H1 (cell line): ENCODE data around the gene ABI3BP. TPM values are rescaled to one million over a fixed set of nuclear protein-coding genes. Genes with fewer than 3 reads are reported as not detected.
A peak's percentile ranks its signal among the peaks of the same experiment; 100 is the strongest.

Experiments
- CTCF ChIA-PET: fragments of 300-600 bp; sonication (Branson Sonifier 250); formaldehyde crosslinking; loops from one replicate; lab custom pipeline; 2021; ENCODE audit not compliant: partially characterized antibody; lab: Charles Lee
- POLR2A ChIA-PET: fragments of 300-600 bp; sonication (Branson Sonifier 250); formaldehyde crosslinking; loops from one replicate; lab custom pipeline; 2021; ENCODE audit warnings: inconsistent platforms; ENCODE audit not compliant: partially characterized antibody; lab: Charles Lee
- DNase-seq, 2 experiments: peaks; one replicate each; pipeline versions ENCODE4 v3.0.0 to v3.0.0-alpha.2; 2010 to 2022; ENCODE audit warnings: low spot score in 2 of 2, low read depth in 1 of 2, mixed read lengths in 1 of 2
- FAIRE-seq: peaks from 2 replicates; lab custom pipeline; 2011; peaks lifted over from hg19 to GRCh38; lab: Jason Lieb, UNC
- H2AFZ ChIP-seq: 2 replicates; pipeline ENCODE4 v1.8.1; 2012; ENCODE audit warnings: low read length, inconsistent platforms
- H2AK5ac ChIP-seq: 2 replicates; pipeline ENCODE4 v1.6.1; 2013; ENCODE audit warnings: low read depth, low read length
- H2BK120ac ChIP-seq: replicated peaks from 2 replicates; pipeline ENCODE3; 2013; ENCODE audit warnings: low read depth, low read length, inconsistent platforms
- H2BK12ac ChIP-seq: 2 replicates; pipeline ENCODE4 v1.6.1; 2013; ENCODE audit warnings: low read depth, low read length
- H2BK15ac ChIP-seq: 2 replicates; pipeline ENCODE4 v1.6.1; 2013; ENCODE audit warnings: low read length
- H2BK20ac ChIP-seq: 2 replicates; pipeline ENCODE4 v1.6.1; 2013; ENCODE audit warnings: low read length
- H2BK5ac ChIP-seq: 2 replicates; pipeline ENCODE4 v1.6.1; 2013; ENCODE audit warnings: low read depth, low read length
- H3K14ac ChIP-seq: 2 replicates; pipeline ENCODE4 v1.6.1; 2013; ENCODE audit warnings: inconsistent platforms; ENCODE audit not compliant: insufficient read length
- H3K18ac ChIP-seq: 2 replicates; pipeline ENCODE4 v1.6.1; 2013; ENCODE audit warnings: low read length; ENCODE audit errors: extremely low read depth
- H3K23ac ChIP-seq: 2 replicates; pipeline ENCODE4 v1.6.1; 2013; ENCODE audit warnings: inconsistent platforms; ENCODE audit not compliant: insufficient read length
- H3K23me2 ChIP-seq: 2 replicates; pipeline ENCODE4 v1.6.1; 2013; ENCODE audit warnings: low read depth, low read length
- H3K27ac ChIP-seq: 2 replicates; pipeline ENCODE4 v1.6.1; 2011; ENCODE audit warnings: low read depth, low read length, inconsistent platforms
- H3K27me3 ChIP-seq, 4 experiments: replicated peaks in 1 of 4; 1 replicate in 1 of 4; 2 replicates in 3 of 4; pipeline versions ENCODE4 v1.6.1 to v1.8.1; 2011 to 2013; ENCODE audit warnings: low read length in 3 of 4, mild to moderate bottlenecking in 3 of 4, inconsistent platforms in 2 of 4, mixed read lengths in 2 of 4, moderate library complexity in 1 of 4; ENCODE audit not compliant: control insufficient read depth in 3 of 4, insufficient read depth in 3 of 4; ENCODE audit errors: extremely low read depth in 1 of 4
- H3K36me3 ChIP-seq, 4 experiments: 2 replicates each; pipeline versions ENCODE4 v1.6.1 to v1.8.1; 2011 to 2013; ENCODE audit warnings: mild to moderate bottlenecking in 4 of 4, low read length in 3 of 4, moderate library complexity in 2 of 4, control low read depth in 1 of 4, inconsistent platforms in 1 of 4; ENCODE audit not compliant: insufficient read depth in 4 of 4, control insufficient read depth in 2 of 4
- H3K4ac ChIP-seq: replicated peaks from 2 replicates; pipeline ENCODE3; 2013; ENCODE audit warnings: low read length, low read depth, mixed read lengths, inconsistent platforms; ENCODE audit not compliant: insufficient read length
- H3K4me1 ChIP-seq, 4 experiments: replicated peaks in 1 of 4; 1 replicate in 1 of 4; 2 replicates in 3 of 4; pipeline versions ENCODE4 v1.6.1 to v1.8.1; 2011 to 2013; ENCODE audit warnings: low read length in 3 of 4, inconsistent platforms in 2 of 4, mixed read lengths in 1 of 4; ENCODE audit not compliant: insufficient read depth in 4 of 4, control insufficient read depth in 3 of 4
- H3K4me2 ChIP-seq, 2 experiments: 2 replicates each; pipeline versions ENCODE4 v1.6.1 to v1.8.1; 2011 to 2013; ENCODE audit warnings: low read depth in 2 of 2, low read length in 2 of 2, control low read depth in 1 of 2, inconsistent platforms in 1 of 2, mild to moderate bottlenecking in 1 of 2; ENCODE audit not compliant: insufficient read depth in 1 of 2
- H3K4me3 ChIP-seq, 4 experiments: fragments of 200-600, 300-600 bp in 1 of 4; sonication (generic), shearing (Covaris generic), sonication (Bioruptor Twin) in 1 of 4; 2 replicates each; pipeline versions ENCODE4 v1.5.1 to v1.8.1; 2011 to 2016; ENCODE audit warnings: low read length in 4 of 4, low read depth in 3 of 4, control low read depth in 2 of 4, inconsistent platforms in 2 of 4, mild to moderate bottlenecking in 2 of 4, mixed read lengths in 1 of 4, moderate library complexity in 1 of 4; ENCODE audit not compliant: insufficient read depth in 2 of 4; ENCODE audit errors: extremely low read depth in 1 of 4
- H3K56ac ChIP-seq: replicated peaks from 2 replicates; pipeline ENCODE3; 2013; ENCODE audit warnings: low read depth, mild to moderate bottlenecking, mixed read lengths, low read length, inconsistent platforms; ENCODE audit not compliant: insufficient read length
- H3K79me1 ChIP-seq: 2 replicates; pipeline ENCODE4 v1.6.1; 2013; ENCODE audit warnings: low read depth, low read length, control low read depth
- H3K79me2 ChIP-seq, 2 experiments: 2 replicates each; pipeline versions ENCODE4 v1.6.1 to v1.8.1; 2012 to 2013; ENCODE audit warnings: low read length in 2 of 2, mild to moderate bottlenecking in 2 of 2, inconsistent platforms in 1 of 2; ENCODE audit not compliant: insufficient read depth in 2 of 2, control insufficient read depth in 1 of 2
- H3K9ac ChIP-seq, 4 experiments: replicated peaks in 1 of 4; 1 replicate in 1 of 4; 2 replicates in 3 of 4; pipeline versions ENCODE4 v1.6.1 to v1.8.1; 2011 to 2013; ENCODE audit warnings: low read depth in 3 of 4, low read length in 3 of 4, control low read depth in 2 of 4, mild to moderate bottlenecking in 2 of 4, moderate library complexity in 2 of 4, inconsistent platforms in 1 of 4; ENCODE audit errors: extremely low read depth in 1 of 4
- H3K9me3 ChIP-seq, 2 experiments: 2 replicates each; pipeline versions ENCODE4 v1.6.1 to v1.8.1; 2012 to 2013; ENCODE audit warnings: mild to moderate bottlenecking in 2 of 2, moderate library complexity in 2 of 2, control low read depth in 1 of 2, inconsistent platforms in 1 of 2, low read depth in 1 of 2, low read length in 1 of 2, mixed read lengths in 1 of 2; ENCODE audit not compliant: insufficient read depth in 2 of 2
- H4K20me1 ChIP-seq, 2 experiments: replicated peaks in 1 of 2; 2 replicates each; pipeline versions ENCODE3 to v1.8.1; 2011 to 2013; ENCODE audit warnings: inconsistent platforms in 2 of 2, low read length in 2 of 2, mild to moderate bottlenecking in 1 of 2; ENCODE audit not compliant: insufficient read depth in 2 of 2, control insufficient read depth in 1 of 2
- H4K5ac ChIP-seq: 2 replicates; pipeline ENCODE4 v1.6.1; 2013; ENCODE audit warnings: low read length, low read depth, mixed read lengths, inconsistent platforms; ENCODE audit not compliant: insufficient read length
- H4K8ac ChIP-seq: 2 replicates; pipeline ENCODE4 v1.8.0; 2013; ENCODE audit warnings: mild to moderate bottlenecking, moderate library complexity, low read length, inconsistent platforms; ENCODE audit not compliant: insufficient read depth; ENCODE audit errors: extremely low read depth
- H4K91ac ChIP-seq: replicated peaks from 2 replicates; pipeline ENCODE3; 2013; ENCODE audit warnings: low read length, mixed read lengths, inconsistent platforms; ENCODE audit not compliant: insufficient read length
- ASH2L ChIP-seq: fragments of 200-600, 300-600 bp; sonication (generic); IDR thresholded peaks from one replicate; pipeline ENCODE4 v1.7.1; 2017; ENCODE audit warnings: low read length
- BACH1 ChIP-seq: IDR thresholded peaks from 2 replicates; pipeline ENCODE4 v1.6.1; 2012; ENCODE audit warnings: low read length, improper control_type of control experiment
- EP300 ChIP-seq, 2 experiments: IDR thresholded peaks; 1 replicate in 1 of 2; 2 replicates in 1 of 2; pipeline ENCODE4 v1.6.1; 2011 to 2012; ENCODE audit warnings: low read depth in 2 of 2, low read length in 2 of 2, mild to moderate bottlenecking in 2 of 2, borderline replicate concordance in 1 of 2, inconsistent platforms in 1 of 2, moderate library complexity in 1 of 2
- GTF2F1 ChIP-seq: IDR thresholded peaks from 2 replicates; pipeline ENCODE4 v1.6.1; 2012; ENCODE audit warnings: low read depth, low read length, improper control_type of control experiment, borderline replicate concordance
- HDAC6 ChIP-seq: IDR thresholded peaks from one replicate; pipeline ENCODE4 v1.7.1; 2012; ENCODE audit warnings: low read depth, mild to moderate bottlenecking, inconsistent platforms, low read length, moderate library complexity
- SIN3A ChIP-seq, 2 experiments: IDR thresholded peaks in 1 of 2; conservative IDR thresholded peaks in 1 of 2; 2 replicates each; pipeline ENCODE4 v1.6.1; 2011 to 2012; ENCODE audit warnings: low read length in 2 of 2, improper control_type of control experiment in 1 of 2, low read depth in 1 of 2, mild to moderate bottlenecking in 1 of 2
- SIRT6 ChIP-seq: IDR thresholded peaks from one replicate; pipeline ENCODE4 v1.7.1; 2012; ENCODE audit warnings: low read length, inconsistent platforms
- SIX5 ChIP-seq: IDR thresholded peaks from 2 replicates; pipeline ENCODE4 v1.6.1; 2011; ENCODE audit warnings: mild to moderate bottlenecking, low read depth, low read length
- TAF1 ChIP-seq: IDR thresholded peaks from 2 replicates; pipeline ENCODE4 v1.6.1; 2011; ENCODE audit warnings: mild to moderate bottlenecking, low read depth, low read length
- WGBS, 2 experiments: shearing (Covaris generic) in 1 of 2; methylation state at CpG; one replicate each; pipeline versions ENCODE4 v1.1.6 to v1.1.7; 2013 to 2015; ENCODE audit warnings: low lambda C conversion rate in 2 of 2, mixed read lengths in 2 of 2, inconsistent platforms in 1 of 2, low coverage in 1 of 2, missing lambda C conversion rate in 1 of 2; ENCODE audit not compliant: insufficient replicate concordance in 2 of 2, insufficient coverage in 1 of 2, insufficient read length in 1 of 2; ENCODE audit errors: extremely low coverage in 1 of 2, missing lambda C conversion rate in 1 of 2; 5-methylcytosine and 5-hydroxymethylcytosine counted together
- polyA plus RNA-seq, 7 experiments: library from polyadenylated mRNA; depleted of rRNA in 3 of 7; stranded (reverse) in 5 of 7; unstranded in 2 of 7; fragments of >200 nt in 5 of 7; fragments of 200-250 nt in 2 of 7; gene quantifications; 1 replicate in 5 of 7; 2 replicates in 1 of 7; 4 replicates in 1 of 7; pipeline versions ENCODE4 v1.2.1 to v1.2.3, GENCODE V29; 2011 to 2013; ENCODE audit warnings: missing spikeins in 2 of 7, mixed read lengths in 2 of 7
- total RNA-seq: library from RNA; stranded (reverse); fragmentation: NEBNext Ultra II Directional; extraction: Animal tissue kit (Norgen Biotek cat#: 25700); gene quantifications from 2 replicates; pipeline ENCODE4 v1.2.1, GENCODE V29; 2021
- TF ChIP-seq, protein P1 (sequence below), 3 experiments: IDR thresholded peaks; 1 replicate in 2 of 3; 2 replicates in 1 of 3; pipeline versions ENCODE4 v1.5.1 to v1.6.1; 2011; ENCODE audit warnings: low read length in 3 of 3, mild to moderate bottlenecking in 3 of 3, inconsistent platforms in 2 of 3, low read depth in 1 of 3, moderate library complexity in 1 of 3; ENCODE audit not compliant: insufficient read depth in 1 of 3; ENCODE audit errors: control extremely low read depth in 1 of 3

The ABI3BP gene
- total and polyA plus RNA-seq, 2 of the 8 experiments (the other 6 are each of a cell fraction or from before 2014, with no cell fraction given) = 0.08 to 0.32 TPM

DNA sequence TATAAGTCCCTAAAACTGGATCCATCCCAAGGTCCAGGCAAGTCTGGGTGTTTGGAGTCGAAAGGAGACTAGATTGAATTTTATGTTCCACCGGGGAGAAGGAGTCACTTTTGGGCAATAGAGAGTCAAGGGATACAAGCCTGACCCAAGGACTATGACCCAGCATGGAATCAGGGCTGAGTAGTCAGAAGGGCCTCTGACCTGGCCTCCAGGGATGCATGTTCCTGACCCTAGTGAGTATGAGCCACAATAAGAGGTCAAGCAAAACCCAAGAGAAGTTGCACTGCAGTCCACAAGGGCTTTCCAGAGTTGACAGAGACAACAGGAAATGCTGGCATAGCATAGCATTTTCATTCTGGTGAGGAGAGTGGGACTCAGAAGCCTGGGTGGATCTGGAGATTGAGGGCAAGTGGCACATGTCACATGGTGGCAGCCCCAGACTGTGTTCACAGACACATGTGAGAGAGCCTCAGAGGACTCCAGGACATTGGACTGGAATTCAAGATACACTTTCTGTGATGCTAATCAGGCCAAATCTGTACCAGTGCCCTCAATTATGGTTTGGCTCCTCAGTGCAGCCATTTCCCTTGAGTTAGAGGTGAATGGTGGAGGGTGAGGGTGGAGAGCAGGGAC lies 217.0 kb downstream of the ABI3BP start:
- H3K4me2 ChIP-seq = no peak overlapping the region
- H3K27me3 ChIP-seq = peaks cover 0 to 1% (median 0%) of the 10 kb centered on the region in 4 experiments; a peak in 1 of 7 replicates
- H2AK5ac ChIP-seq = no peak overlapping the region
- H4K91ac ChIP-seq = no peak overlapping the region
- H3K9me3 ChIP-seq = no peaks in the 10 kb centered on the region
- H3K56ac ChIP-seq = no peak overlapping the region
- H2BK120ac ChIP-seq = no peak overlapping the region
- H3K79me2 ChIP-seq = no peaks in the 10 kb centered on the region
- H3K14ac ChIP-seq = no peak overlapping the region
- H3K79me1 ChIP-seq = no peaks in the 10 kb centered on the region
- no peak overlapping the region for H3K9ac ChIP-seq
- no peak overlapping the region for H3K18ac ChIP-seq
- H2BK12ac ChIP-seq = no peak overlapping the region
- H3K4ac ChIP-seq = no peak overlapping the region
- H3K36me3 ChIP-seq = no peaks in the 10 kb centered on the region
- no peak overlapping the region for H2BK15ac ChIP-seq
- DNase-seq (no peak), FAIRE-seq (no peak)
- H3K23me2 ChIP-seq = no peaks in the 10 kb centered on the region
- H4K8ac ChIP-seq = no peak overlapping the region
- H2BK5ac ChIP-seq = no peak overlapping the region
- ChIA-PET POLR2A (interaction anchor here (0.8 kb wide), 1 partner anchor 17 kb away, joined by 3 read pairs; no protein-coding TSS in a partner anchor), CTCF (interaction anchor here (0.5 to 2.5 kb wide), 21 partner anchors 8 to 1817 kb away, joined by 3 to 10 read pairs (median 3); no protein-coding TSS in a partner anchor)
- WGBS, 2 experiments = 96% methylated on average over 2 of the region's 2 CpGs; no CpG with 5 or more reads in 1 of the 2 experiments
- no peak overlapping the region for H2BK20ac ChIP-seq
- no peak overlapping the region for H3K4me3 ChIP-seq
- H3K27ac ChIP-seq = no peak overlapping the region
- no peaks in the 10 kb centered on the region for H4K20me1 ChIP-seq
- no peaks in the 10 kb centered on the region for H3K4me1 ChIP-seq
- H3K23ac ChIP-seq = no peak overlapping the region
- H4K5ac ChIP-seq = no peak overlapping the region
- 0 out of 2 replicates have a peak overlapping the region, but pooled peaks have one; percentile 77 for H2AFZ ChIP-seq
- TF ChIP-seq SIX5 (no peak), HDAC6 (no peak), BACH1 (no peak), SIN3A (conservative IDR thresholded peaks at IDR 0.05 in 1 of 2, IDR thresholded peaks at IDR 0.05 in 1 of 2; ENCODE audit: low read depth in 1 of 2, low read length in 2 of 2) (no peak), GTF2F1 (no peak), ASH2L (no peak), TAF1 (no peak), EP300 (IDR thresholded peaks at IDR 0.05; ENCODE audit: borderline replicate concordance in 1 of 2, low read depth in 2 of 2, low read length in 2 of 2) (no peak), SIRT6 (no peak)
- TF ChIP-seq, protein P1, sequence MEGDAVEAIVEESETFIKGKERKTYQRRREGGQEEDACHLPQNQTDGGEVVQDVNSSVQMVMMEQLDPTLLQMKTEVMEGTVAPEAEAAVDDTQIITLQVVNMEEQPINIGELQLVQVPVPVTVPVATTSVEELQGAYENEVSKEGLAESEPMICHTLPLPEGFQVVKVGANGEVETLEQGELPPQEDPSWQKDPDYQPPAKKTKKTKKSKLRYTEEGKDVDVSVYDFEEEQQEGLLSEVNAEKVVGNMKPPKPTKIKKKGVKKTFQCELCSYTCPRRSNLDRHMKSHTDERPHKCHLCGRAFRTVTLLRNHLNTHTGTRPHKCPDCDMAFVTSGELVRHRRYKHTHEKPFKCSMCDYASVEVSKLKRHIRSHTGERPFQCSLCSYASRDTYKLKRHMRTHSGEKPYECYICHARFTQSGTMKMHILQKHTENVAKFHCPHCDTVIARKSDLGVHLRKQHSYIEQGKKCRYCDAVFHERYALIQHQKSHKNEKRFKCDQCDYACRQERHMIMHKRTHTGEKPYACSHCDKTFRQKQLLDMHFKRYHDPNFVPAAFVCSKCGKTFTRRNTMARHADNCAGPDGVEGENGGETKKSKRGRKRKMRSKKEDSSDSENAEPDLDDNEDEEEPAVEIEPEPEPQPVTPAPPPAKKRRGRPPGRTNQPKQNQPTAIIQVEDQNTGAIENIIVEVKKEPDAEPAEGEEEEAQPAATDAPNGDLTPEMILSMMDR (IDR thresholded peaks at IDR 0.05; ENCODE audit: control extremely low read depth in 1 of 3, insufficient read depth in 1 of 3, low read depth in 1 of 3, low read length in 3 of 3) = no peak
